Endothelial cell of umbilical vein (primary cell): ENCODE data around the gene DENND1A.

Experiments
- EZH2 ChIP-seq: IDR thresholded peaks from 2 replicates; pipeline ENCODE4 v1.6.1; 2012; ENCODE audit warnings: borderline replicate concordance, low read depth, mild to moderate bottlenecking, moderate library complexity, low read length, inconsistent platforms; ENCODE audit not compliant: severe bottlenecking
- FOS ChIP-seq: IDR thresholded peaks from 2 replicates; pipeline ENCODE4 v1.6.1; 2011; ENCODE audit warnings: mild to moderate bottlenecking, low read length, moderate library complexity, borderline replicate concordance; ENCODE audit not compliant: insufficient read depth
- GATA2 ChIP-seq: IDR thresholded peaks from 2 replicates; pipeline ENCODE4 v1.7.0; 2011; ENCODE audit warnings: low read depth, mild to moderate bottlenecking, moderate library complexity, mixed read lengths, low read length; ENCODE audit not compliant: insufficient read length, insufficient read depth
- JUN ChIP-seq: IDR thresholded peaks from 2 replicates; pipeline ENCODE4 v1.6.1; 2011; ENCODE audit warnings: borderline replicate concordance, low read depth; ENCODE audit not compliant: insufficient read length, insufficient read depth
- MYC ChIP-seq: IDR thresholded peaks from one replicate; pipeline ENCODE4 v1.6.1; 2011; ENCODE audit warnings: mild to moderate bottlenecking, low read depth, low read length
- POLR2A ChIP-seq: IDR thresholded peaks from 2 replicates; pipeline ENCODE4 v1.6.1; 2012; ENCODE audit warnings: low read depth, mild to moderate bottlenecking, control low read depth, low read length
- POLR2AphosphoS5 ChIP-seq: IDR thresholded peaks from 2 replicates; pipeline ENCODE4 v1.6.1; 2012; ENCODE audit warnings: low read depth, mild to moderate bottlenecking, control low read depth, low read length, moderate library complexity; ENCODE audit not compliant: insufficient read depth
- TF ChIP-seq, protein P1 (sequence below), 2 donors: IDR thresholded peaks; 1 replicate in 1 of 2; 2 replicates in 1 of 2; pipeline ENCODE4 v1.5.1; 2011; ENCODE audit warnings: low read length in 2 of 2, mild to moderate bottlenecking in 2 of 2, moderate library complexity in 2 of 2, control low read depth in 1 of 2, inconsistent platforms in 1 of 2, low read depth in 1 of 2; ENCODE audit not compliant: insufficient read depth in 1 of 2; ENCODE audit errors: extremely low read depth in 1 of 2
- TF ChIP-seq, protein P2 (sequence below): IDR thresholded peaks from 2 replicates; pipeline ENCODE4 v1.6.1; 2011; ENCODE audit not compliant: insufficient read depth, insufficient read length

DNA sequence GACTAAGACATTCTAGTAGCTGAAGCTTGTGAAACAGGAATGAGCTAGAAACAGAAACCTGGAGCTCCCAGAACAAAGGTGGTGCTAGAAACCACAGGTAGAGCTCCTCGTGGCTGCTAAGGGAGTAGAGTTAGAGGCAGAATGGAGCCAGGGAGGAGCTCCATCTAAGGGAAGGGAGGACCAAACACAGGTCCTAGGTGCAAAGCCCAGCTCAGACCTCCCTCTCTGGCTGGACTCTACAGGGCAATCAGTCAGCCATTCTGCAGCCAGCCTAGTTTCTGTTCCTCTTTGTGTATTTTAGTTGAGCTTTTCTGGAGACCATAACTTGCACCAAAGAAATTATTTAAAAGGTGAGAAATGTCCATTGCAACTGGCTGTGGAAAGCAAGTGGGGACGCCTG lies 503.5 kb downstream of the DENND1A start:
- no peak for TF ChIP-seq POLR2A
- TF ChIP-seq, protein P1, sequence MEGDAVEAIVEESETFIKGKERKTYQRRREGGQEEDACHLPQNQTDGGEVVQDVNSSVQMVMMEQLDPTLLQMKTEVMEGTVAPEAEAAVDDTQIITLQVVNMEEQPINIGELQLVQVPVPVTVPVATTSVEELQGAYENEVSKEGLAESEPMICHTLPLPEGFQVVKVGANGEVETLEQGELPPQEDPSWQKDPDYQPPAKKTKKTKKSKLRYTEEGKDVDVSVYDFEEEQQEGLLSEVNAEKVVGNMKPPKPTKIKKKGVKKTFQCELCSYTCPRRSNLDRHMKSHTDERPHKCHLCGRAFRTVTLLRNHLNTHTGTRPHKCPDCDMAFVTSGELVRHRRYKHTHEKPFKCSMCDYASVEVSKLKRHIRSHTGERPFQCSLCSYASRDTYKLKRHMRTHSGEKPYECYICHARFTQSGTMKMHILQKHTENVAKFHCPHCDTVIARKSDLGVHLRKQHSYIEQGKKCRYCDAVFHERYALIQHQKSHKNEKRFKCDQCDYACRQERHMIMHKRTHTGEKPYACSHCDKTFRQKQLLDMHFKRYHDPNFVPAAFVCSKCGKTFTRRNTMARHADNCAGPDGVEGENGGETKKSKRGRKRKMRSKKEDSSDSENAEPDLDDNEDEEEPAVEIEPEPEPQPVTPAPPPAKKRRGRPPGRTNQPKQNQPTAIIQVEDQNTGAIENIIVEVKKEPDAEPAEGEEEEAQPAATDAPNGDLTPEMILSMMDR (IDR thresholded peaks at IDR 0.05; ENCODE audit: extremely low read depth in 1 of 2, insufficient read depth in 1 of 2, low read depth in 1 of 2, low read length in 2 of 2), result no peak
- TF ChIP-seq POLR2AphosphoS5, result no peak
- TF ChIP-seq GATA2, result no peak
- TF ChIP-seq, protein P2, sequence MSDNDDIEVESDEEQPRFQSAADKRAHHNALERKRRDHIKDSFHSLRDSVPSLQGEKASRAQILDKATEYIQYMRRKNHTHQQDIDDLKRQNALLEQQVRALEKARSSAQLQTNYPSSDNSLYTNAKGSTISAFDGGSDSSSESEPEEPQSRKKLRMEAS, result no peak
- TF ChIP-seq JUN, result no peak
- no peak for TF ChIP-seq MYC
- TF ChIP-seq EZH2, result no peak
- TF ChIP-seq FOS, result no peak
